Smooth muscle cell of trachea (primary cell): ENCODE measurements around the gene CBLC. TPM values are rescaled to one million over a fixed set of nuclear protein-coding genes. Genes with fewer than 3 reads are reported as not detected.

Experiments
- total RNA-seq: library from RNA; depleted of rRNA; stranded (reverse); fragments of >200 nt; gene quantifications from 2 replicates; pipeline ENCODE4 v1.2.1, GENCODE V29; 2014

Gene CBLC, protein sequence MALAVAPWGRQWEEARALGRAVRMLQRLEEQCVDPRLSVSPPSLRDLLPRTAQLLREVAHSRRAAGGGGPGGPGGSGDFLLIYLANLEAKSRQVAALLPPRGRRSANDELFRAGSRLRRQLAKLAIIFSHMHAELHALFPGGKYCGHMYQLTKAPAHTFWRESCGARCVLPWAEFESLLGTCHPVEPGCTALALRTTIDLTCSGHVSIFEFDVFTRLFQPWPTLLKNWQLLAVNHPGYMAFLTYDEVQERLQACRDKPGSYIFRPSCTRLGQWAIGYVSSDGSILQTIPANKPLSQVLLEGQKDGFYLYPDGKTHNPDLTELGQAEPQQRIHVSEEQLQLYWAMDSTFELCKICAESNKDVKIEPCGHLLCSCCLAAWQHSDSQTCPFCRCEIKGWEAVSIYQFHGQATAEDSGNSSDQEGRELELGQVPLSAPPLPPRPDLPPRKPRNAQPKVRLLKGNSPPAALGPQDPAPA
- not detected in 2 replicates for total RNA-seq

GRCh38 chr19:44777715-44778347, at the start of gene CBLC:
TSS of gene CBLC (plus strand) at chr19:44777890. CDS start at chr19:44777932, 42 bp downstream.

DNA sequence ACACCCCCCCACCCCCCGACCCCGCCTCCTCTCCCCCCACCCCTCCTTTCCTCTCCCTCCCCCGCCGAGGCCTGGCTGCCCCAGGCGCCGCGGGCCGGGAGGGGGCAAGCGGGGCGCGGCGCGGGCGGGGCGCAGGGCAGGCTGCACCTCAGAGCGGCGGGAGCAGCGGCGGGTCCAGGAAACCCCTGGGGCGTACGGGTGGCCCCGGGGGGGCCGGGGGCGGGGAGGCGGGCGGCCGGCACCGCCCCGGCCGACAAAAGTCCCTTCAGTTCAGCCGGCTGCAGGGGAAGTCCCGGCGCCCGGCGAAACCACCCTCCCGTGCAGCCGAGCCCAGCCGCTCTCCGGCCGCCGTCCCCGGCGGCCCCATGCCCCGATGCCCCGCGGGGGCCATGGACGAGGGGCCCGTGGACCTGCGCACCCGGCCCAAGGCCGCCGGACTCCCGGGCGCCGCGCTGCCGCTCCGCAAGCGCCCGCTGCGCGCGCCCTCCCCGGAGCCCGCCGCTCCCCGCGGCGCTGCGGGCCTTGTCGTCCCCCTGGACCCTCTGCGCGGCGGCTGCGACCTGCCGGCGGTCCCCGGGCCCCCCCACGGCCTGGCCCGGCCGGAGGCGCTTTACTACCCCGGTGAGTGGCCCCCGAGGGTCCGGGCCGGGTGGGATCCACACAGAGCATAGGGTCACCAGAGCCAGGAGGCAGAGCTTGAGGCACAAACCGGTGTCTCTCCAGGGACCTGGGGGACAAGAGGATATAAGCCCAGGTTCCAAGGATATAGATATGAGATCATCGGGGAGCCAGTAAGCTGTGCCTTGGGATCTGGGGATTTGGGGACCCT, 29.1 kb upstream of the CBLC start, which contains the start of gene BCL3:
Gene BCL3, plus strand, starts transcription at position 283 of the 829 bp plus-strand sequence. Its CDS starts 83 bp downstream, at position 366.

GRCh38 chr19:44808463-44809371, 31.0 kb downstream of the CBLC start, which contains the start of gene BCAM:
TSS of gene BCAM (plus strand) at chr19:44809103. CDS start at chr19:44809125, 22 bp downstream.

GRCh38 chr19:44845612-44846454, 68.1 kb downstream of the CBLC start, which contains the start of gene NECTIN2:
TSS of gene NECTIN2 (plus strand) at chr19:44846297. CDS start at chr19:44846526, 229 bp downstream.

Other genes starting within 250 kb of the CBLC start
- gene CEACAM20, start 248.2 kb upstream of the CBLC start, total RNA-seq: not detected in 2 replicates
- 0.17 TPM in 1 of 2 replicates, not detected in the other for gene IGSF23, start 164.3 kb upstream of the CBLC start, total RNA-seq
- gene PVR, start 134.0 kb upstream of the CBLC start, total RNA-seq: 43.5 and 69.3 TPM in 2 replicates
- gene CEACAM19, start 106.4 kb upstream of the CBLC start, total RNA-seq: 1.2 and 2.6 TPM in 2 replicates
- 0.17 TPM in 1 of 2 replicates, not detected in the other for gene CEACAM16, start 78.7 kb upstream of the CBLC start, total RNA-seq
- gene BCL3, start 29.2 kb upstream of the CBLC start, total RNA-seq: 7.3 and 13.2 TPM in 2 replicates
- 9.3 and 31.3 TPM in 2 replicates for gene BCAM, start 31.2 kb downstream of the CBLC start, total RNA-seq
- gene NECTIN2, start 68.4 kb downstream of the CBLC start, total RNA-seq: 45.2 and 61.5 TPM in 2 replicates
- gene TOMM40, start 113.4 kb downstream of the CBLC start, total RNA-seq: 31.3 and 36.4 TPM in 2 replicates
- gene APOE, start 127.9 kb downstream of the CBLC start, total RNA-seq: 4.1 and 58.4 TPM in 2 replicates
- gene APOC1, start 136.7 kb downstream of the CBLC start, total RNA-seq: 0.58 and 0.99 TPM in 2 replicates
- gene APOC4, start 164.3 kb downstream of the CBLC start, total RNA-seq: not detected in 2 replicates
- gene APOC2, start 168.2 kb downstream of the CBLC start, total RNA-seq: not detected in 2 replicates
- 42.9 and 94.9 TPM in 2 replicates for gene CLPTM1, start 177.5 kb downstream of the CBLC start, total RNA-seq
- 4.1 and 19.0 TPM in 2 replicates for gene RELB, start 223.6 kb downstream of the CBLC start, total RNA-seq